ENCODE results near the gene SMIM43.

The SMIM43 gene

DNA sequence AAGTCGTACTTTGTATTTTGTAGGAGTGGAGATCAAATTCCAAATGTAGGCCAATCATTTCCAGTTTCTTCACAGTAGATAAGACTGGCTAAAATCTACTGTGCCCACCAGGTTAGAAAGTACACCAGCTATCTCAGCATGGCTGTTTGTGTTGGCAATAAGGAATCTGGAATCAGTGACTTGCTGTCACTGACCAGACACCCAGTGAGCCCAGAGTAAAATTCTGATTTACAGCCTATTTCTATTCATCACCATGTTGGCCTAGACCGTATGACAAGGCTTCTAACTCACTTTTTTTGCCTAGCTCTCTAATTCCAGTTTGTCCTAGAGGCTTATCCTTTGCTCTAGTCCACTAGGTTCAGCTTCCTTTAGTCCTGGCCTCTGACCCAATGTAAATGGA, 25.4 kb downstream of the SMIM43 start:
- no peak for DNase-seq (ENCODE audit: low read depth in 1 of 2, low spot score in 1 of 2)
- TF ChIP-seq SPI1 (IDR thresholded peaks at IDR 0.05; ENCODE audit: borderline replicate concordance, low read depth) = no peak
- TF ChIP-seq, protein P1, sequence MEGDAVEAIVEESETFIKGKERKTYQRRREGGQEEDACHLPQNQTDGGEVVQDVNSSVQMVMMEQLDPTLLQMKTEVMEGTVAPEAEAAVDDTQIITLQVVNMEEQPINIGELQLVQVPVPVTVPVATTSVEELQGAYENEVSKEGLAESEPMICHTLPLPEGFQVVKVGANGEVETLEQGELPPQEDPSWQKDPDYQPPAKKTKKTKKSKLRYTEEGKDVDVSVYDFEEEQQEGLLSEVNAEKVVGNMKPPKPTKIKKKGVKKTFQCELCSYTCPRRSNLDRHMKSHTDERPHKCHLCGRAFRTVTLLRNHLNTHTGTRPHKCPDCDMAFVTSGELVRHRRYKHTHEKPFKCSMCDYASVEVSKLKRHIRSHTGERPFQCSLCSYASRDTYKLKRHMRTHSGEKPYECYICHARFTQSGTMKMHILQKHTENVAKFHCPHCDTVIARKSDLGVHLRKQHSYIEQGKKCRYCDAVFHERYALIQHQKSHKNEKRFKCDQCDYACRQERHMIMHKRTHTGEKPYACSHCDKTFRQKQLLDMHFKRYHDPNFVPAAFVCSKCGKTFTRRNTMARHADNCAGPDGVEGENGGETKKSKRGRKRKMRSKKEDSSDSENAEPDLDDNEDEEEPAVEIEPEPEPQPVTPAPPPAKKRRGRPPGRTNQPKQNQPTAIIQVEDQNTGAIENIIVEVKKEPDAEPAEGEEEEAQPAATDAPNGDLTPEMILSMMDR (IDR thresholded peaks at IDR 0.05; ENCODE audit: insufficient read depth, low read length) = no peak
- TF ChIP-seq POLR2AphosphoS5 (IDR thresholded peaks at IDR 0.05; ENCODE audit: low read depth) = no peak
- TF ChIP-seq, protein P2, sequence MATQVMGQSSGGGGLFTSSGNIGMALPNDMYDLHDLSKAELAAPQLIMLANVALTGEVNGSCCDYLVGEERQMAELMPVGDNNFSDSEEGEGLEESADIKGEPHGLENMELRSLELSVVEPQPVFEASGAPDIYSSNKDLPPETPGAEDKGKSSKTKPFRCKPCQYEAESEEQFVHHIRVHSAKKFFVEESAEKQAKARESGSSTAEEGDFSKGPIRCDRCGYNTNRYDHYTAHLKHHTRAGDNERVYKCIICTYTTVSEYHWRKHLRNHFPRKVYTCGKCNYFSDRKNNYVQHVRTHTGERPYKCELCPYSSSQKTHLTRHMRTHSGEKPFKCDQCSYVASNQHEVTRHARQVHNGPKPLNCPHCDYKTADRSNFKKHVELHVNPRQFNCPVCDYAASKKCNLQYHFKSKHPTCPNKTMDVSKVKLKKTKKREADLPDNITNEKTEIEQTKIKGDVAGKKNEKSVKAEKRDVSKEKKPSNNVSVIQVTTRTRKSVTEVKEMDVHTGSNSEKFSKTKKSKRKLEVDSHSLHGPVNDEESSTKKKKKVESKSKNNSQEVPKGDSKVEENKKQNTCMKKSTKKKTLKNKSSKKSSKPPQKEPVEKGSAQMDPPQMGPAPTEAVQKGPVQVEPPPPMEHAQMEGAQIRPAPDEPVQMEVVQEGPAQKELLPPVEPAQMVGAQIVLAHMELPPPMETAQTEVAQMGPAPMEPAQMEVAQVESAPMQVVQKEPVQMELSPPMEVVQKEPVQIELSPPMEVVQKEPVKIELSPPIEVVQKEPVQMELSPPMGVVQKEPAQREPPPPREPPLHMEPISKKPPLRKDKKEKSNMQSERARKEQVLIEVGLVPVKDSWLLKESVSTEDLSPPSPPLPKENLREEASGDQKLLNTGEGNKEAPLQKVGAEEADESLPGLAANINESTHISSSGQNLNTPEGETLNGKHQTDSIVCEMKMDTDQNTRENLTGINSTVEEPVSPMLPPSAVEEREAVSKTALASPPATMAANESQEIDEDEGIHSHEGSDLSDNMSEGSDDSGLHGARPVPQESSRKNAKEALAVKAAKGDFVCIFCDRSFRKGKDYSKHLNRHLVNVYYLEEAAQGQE (IDR thresholded peaks at IDR 0.05; ENCODE audit: insufficient replicate concordance, low read depth) = no peak
- TF ChIP-seq GABPA (IDR thresholded peaks at IDR 0.05; ENCODE audit: low read depth) = no peak
- H3K27ac ChIP-seq (replicated peaks) = no peak overlapping the region

DNA sequence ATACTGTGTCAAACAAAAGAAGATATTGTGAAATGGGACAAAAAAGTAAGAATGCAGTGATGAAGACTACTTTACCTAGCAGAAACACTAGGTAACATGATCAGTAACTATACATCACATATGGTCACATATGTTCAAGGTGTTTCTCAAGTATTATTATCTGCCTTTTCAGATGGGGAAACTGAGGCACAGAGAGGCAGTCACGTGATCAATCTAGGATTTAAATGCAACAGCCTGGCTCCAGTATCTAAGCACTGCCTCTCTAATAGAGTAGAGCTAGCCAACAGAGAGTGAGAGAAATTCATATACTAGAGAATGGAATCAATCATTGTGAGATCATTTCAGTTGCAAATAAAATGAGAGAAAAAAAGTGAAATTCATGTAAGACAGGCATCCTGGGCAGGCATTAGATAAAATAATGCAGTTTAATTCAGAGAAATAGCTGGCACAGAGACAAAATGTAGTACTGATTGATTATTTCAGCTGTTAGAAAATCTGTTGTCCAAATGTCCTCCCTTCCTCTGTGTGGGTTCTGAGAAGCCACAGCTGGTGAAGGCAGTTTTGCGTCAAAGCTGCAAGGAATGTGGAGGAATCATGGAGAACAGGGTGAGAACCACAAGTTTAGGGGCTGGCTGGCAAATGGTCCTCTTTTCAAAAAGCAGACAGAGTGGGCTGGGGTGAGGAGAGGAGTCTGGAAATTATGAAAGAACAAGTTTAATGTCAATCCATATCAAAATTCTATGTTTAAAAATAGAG, 26.0 kb downstream of the SMIM43 start:
- TF ChIP-seq POLR2AphosphoS5 (IDR thresholded peaks at IDR 0.05; ENCODE audit: low read depth) (no peak), GABPA (IDR thresholded peaks at IDR 0.05; ENCODE audit: low read depth) (no peak), SPI1 (IDR thresholded peaks at IDR 0.05; ENCODE audit: borderline replicate concordance, low read depth) (no peak)
- TF ChIP-seq, protein P2 (IDR thresholded peaks at IDR 0.05; ENCODE audit: insufficient replicate concordance, low read depth) = no peak
- TF ChIP-seq, protein P1 (IDR thresholded peaks at IDR 0.05; ENCODE audit: insufficient read depth, low read length) = no peak
- DNase-seq (ENCODE audit: low read depth in 1 of 2, low spot score in 1 of 2) = no peak
- H3K27ac ChIP-seq (replicated peaks) = no peak overlapping the region
- H3K27me3 ChIP-seq (ENCODE audit: insufficient read depth, poor library complexity, severe bottlenecking) = peaks cover 2% of the 10 kb centered on the region
- no peak overlapping the region for H3K4me3 ChIP-seq (replicated peaks; ENCODE audit: insufficient read depth, low read length)

More for the DNA sequence above, 25.4 kb downstream of the SMIM43 start:
- Histone ChIP-seq H3K4me3 (replicated peaks; ENCODE audit: insufficient read depth, low read length) (no peak overlapping the region), H3K27me3 (ENCODE audit: insufficient read depth, poor library complexity, severe bottlenecking) (peaks cover 2% of the 10 kb centered on the region)

DNA sequence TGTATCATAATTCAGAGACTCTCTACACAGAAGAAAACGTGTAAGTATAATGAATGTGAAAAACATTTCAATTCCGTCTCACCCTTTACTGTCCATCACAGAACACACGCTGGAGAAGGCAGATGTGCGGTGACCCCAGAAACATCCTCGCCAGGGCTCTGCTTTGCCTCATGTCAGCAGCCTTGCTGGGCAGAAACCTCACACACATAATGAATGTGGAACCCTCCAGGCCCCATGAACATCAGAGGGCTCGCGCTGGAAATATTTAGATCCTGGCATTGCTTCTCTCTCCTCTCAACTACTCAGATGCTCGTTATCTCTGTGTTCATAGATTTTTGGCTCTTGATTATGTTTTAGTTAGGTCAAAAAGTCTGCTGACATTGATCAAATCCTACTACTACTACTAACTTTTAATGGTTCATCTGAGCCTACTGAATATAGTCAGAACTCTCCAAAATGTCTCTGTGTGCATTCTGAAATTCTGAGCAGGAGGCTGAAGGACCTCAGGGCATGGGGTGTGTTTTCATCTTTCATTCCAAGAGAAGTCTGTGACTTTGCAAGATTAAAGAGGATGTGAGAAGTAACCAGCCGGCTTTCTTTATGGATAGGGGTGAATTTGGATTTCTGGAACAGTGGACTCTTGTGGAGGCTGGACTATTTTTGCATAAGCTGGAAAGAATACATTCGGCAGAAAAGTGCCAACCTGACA, 27.0 kb downstream of the SMIM43 start:
- Histone ChIP-seq H3K27ac (replicated peaks) (no peak overlapping the region), H3K4me3 (replicated peaks; ENCODE audit: insufficient read depth, low read length) (no peak overlapping the region), H3K27me3 (ENCODE audit: insufficient read depth, poor library complexity, severe bottlenecking) (peaks cover 2% of the 10 kb centered on the region)
- TF ChIP-seq POLR2AphosphoS5 (IDR thresholded peaks at IDR 0.05; ENCODE audit: low read depth) (no peak), GABPA (IDR thresholded peaks at IDR 0.05; ENCODE audit: low read depth) (no peak), SPI1 (IDR thresholded peaks at IDR 0.05; ENCODE audit: borderline replicate concordance, low read depth) (no peak)
- TF ChIP-seq, protein P1 (IDR thresholded peaks at IDR 0.05; ENCODE audit: insufficient read depth, low read length) = no peak
- TF ChIP-seq, protein P2 (IDR thresholded peaks at IDR 0.05; ENCODE audit: insufficient replicate concordance, low read depth) = no peak
- no peak for DNase-seq (ENCODE audit: low read depth in 1 of 2, low spot score in 1 of 2)

Data from HL-60 (cell line).